HEK293T (cell line): ENCODE measurements around the gene HDAC8.
"Not testable (repeated sequence)": the region's sequence is repeated elsewhere in the genome, so short reads cannot be mapped to it uniquely, and the experiment has no call there.

Experiments used
- BHLHE40 ChIP-seq: fragments of 450-650 bp; IDR thresholded peaks from 2 replicates; pipeline ENCODE4 v1.6.1; 2016; ENCODE audit warnings: mild to moderate bottlenecking, moderate library complexity, borderline replicate concordance
- ELF4 ChIP-seq: fragments of 450-650 bp; IDR thresholded peaks from 2 replicates; pipeline ENCODE4 v1.6.1; 2017; ENCODE audit warnings: antibody characterized with exemption
- FOXA1 ChIP-seq: fragments of 450-650 bp; IDR thresholded peaks from 2 replicates; pipeline ENCODE4 v1.6.1; 2016; ENCODE audit warnings: mild to moderate bottlenecking
- FOXM1 ChIP-seq: fragments of 450-650 bp; IDR thresholded peaks from 2 replicates; pipeline ENCODE4 v1.6.1; 2017; ENCODE audit warnings: mild to moderate bottlenecking, borderline replicate concordance
- LEF1 ChIP-seq: fragments of 450-650 bp; IDR thresholded peaks from 2 replicates; pipeline ENCODE4 v1.6.1; 2017; ENCODE audit warnings: mild to moderate bottlenecking, borderline replicate concordance
- NFRKB ChIP-seq: fragments of 450-650 bp; IDR thresholded peaks from 2 replicates; pipeline ENCODE4 v1.6.1; 2016; ENCODE audit warnings: mild to moderate bottlenecking, moderate library complexity
- SP1 ChIP-seq: fragments of 450-650 bp; IDR thresholded peaks from 2 replicates; pipeline ENCODE4 v1.6.1; 2017
- TARDBP ChIP-seq: fragments of 450-650 bp; IDR thresholded peaks from 2 replicates; pipeline ENCODE4 v1.6.1; 2016
- ZNF384 ChIP-seq: fragments of 450-650 bp; IDR thresholded peaks from 2 replicates; pipeline ENCODE4 v1.6.1; 2016
- TF ChIP-seq, protein P1 (sequence below): fragments of 450-650 bp; IDR thresholded peaks from 2 replicates; pipeline ENCODE4 v1.6.1; 2016

DNA sequence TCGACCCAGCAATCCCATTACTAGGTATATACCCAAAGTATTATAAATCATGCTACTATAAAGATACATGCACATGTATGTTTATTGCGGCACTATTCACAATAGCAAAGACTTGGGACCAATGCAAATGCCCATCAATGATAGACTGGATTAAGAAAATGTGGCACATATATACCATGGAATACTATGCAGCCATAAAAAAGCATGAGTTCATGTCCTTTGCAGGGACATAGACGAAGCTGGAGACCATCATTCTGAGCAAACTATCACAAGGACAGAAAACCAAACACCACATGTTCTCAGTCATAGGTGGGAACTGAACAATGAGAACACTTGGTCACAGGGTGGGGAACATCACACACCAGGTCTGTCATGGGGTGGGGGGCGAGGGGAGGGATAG, 18.4 kb upstream of the HDAC8 start:
- TF ChIP-seq, protein P1, sequence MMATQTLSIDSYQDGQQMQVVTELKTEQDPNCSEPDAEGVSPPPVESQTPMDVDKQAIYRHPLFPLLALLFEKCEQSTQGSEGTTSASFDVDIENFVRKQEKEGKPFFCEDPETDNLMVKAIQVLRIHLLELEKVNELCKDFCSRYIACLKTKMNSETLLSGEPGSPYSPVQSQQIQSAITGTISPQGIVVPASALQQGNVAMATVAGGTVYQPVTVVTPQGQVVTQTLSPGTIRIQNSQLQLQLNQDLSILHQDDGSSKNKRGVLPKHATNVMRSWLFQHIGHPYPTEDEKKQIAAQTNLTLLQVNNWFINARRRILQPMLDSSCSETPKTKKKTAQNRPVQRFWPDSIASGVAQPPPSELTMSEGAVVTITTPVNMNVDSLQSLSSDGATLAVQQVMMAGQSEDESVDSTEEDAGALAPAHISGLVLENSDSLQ, result not testable (repeated sequence)
- not testable (repeated sequence) for TF ChIP-seq LEF1, NFRKB, ZNF384, TARDBP, SP1, ELF4, FOXA1, BHLHE40, FOXM1
